ENCODE data around the gene CHN1.
A peak's percentile ranks its signal among the peaks of the same experiment; 100 is the strongest.

CHN1 gene

DNA sequence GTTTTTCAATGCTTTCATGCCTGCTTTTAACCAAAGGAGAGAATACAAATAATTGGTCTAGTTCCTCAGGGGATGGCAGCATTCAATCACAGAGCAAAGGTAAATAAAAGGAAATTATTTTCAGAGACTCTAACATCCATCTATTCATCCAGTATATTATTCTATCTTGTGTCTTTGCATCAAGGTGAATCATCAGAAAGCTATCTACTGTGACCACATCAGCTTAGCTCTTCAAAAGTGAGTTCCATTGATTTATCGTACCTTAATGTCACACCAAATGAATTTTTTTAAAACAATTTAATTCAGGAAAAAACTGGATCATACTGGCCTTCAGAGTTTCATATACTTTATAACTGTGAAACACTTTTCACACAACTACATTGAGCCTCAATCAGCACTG, 66.1 kb downstream of the CHN1 start:
- DNase-seq = no peak
- intact Hi-C loops (cut with DNase I) = no loop called here

DNA sequence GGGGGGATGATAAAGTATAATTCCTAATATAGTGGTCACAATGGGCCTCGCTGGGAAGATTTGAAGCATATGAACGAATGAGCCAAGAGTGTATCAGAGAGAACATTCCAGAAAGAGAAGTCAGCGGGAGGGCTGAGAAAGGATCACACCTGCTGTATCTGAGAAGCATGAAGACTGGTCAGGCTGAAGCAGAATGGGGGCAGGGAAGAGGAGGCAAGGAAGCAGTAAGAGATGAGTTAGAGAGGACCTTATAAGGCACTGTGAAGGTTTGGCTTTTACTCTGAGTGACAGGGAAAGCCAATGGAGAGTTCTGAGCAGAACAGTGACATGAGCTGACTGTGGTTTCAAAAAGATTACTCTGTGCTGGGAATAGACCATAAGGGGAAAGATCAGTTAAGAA, 73.5 kb downstream of the CHN1 start:
- no peak for DNase-seq
- intact Hi-C loops (cut with DNase I) = no loop called here

DNA sequence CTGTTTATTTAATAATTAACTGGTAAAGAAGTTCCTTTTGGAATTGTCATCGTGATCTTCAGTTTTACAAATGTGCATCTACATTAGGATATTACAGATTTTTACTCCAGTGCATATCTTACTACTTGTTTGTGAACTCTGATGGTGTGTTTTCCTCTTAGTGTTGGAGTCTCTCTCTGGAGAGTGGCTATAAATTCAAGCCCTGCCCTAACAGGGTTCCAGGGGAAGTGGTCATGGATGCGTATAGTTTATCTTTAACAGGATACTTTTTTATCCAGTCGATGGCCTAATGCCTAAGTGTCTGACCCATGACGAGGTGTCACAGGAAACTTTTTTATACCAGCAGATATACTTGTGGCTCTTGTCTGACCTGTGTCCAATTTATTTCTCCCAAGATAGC, 75.4 kb downstream of the CHN1 start:
- no peak for DNase-seq
- intact Hi-C loops (cut with DNase I) = no loop called here

DNA sequence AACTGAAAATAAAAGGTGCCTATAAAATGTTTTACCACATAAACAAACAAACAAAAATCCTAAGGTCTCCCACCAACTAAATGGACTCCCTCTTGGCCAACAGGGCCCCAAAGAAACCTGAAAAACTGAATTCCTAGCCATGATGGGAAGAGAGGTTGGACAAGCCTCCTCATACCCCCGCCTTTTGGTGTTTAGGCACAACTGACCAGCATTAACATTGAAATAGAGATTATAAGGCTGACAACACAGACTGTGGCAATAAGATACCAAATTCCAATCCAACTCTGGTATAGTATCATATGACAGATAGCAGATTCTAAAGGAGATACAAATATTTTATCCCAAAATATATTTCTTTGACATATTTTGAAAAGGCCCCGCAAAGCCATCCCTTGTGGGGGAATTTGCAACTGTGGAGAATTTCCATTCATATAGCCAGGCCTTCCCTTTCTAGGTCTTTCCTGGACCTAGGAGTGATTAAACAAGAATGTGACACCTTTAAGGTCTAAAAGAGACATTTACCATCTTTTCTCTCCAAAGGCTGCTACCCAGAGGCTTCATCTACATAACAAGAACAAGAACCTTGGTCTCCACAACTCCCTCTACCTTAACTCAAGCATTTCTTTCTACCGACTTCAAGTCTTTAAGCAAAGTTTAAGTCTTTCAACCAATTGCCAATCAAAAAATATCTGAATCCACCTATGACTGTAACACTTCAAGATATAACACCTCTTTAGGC, 80.0 kb downstream of the CHN1 start:
- intact Hi-C loops (cut with DNase I) = no loop called here
- no peak for DNase-seq

DNA sequence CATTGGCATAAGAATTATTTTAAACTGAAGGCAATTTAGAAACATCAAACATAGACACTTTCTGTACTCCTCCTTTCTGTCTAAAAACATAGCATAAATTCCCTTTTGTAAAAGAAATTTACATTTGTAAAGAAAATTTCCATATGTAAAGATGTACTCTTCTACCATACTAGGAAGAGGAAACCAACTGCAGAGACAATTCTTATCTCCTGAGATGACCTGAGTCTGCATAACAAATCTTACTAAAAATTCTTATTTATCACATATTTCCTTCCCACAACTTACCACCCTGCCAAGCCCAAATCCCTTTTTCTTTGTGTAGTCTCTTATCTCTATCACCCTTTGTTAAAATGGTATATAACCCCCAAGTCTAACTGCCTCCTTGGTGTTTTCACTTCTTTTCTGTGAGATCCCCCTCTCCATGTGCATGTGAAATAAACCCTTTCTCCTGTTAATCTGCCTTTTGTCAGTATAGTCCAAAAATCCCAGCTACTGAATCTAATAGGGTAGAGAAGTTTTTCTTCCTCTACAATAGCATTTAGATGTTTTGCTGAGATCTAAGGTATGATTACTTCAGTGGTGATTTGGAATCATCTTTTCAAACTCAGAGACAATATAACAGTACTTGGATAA, 81.0 kb downstream of the CHN1 start:
- DNase-seq = no peak
- intact Hi-C loops (cut with DNase I) = no loop called here

DNA sequence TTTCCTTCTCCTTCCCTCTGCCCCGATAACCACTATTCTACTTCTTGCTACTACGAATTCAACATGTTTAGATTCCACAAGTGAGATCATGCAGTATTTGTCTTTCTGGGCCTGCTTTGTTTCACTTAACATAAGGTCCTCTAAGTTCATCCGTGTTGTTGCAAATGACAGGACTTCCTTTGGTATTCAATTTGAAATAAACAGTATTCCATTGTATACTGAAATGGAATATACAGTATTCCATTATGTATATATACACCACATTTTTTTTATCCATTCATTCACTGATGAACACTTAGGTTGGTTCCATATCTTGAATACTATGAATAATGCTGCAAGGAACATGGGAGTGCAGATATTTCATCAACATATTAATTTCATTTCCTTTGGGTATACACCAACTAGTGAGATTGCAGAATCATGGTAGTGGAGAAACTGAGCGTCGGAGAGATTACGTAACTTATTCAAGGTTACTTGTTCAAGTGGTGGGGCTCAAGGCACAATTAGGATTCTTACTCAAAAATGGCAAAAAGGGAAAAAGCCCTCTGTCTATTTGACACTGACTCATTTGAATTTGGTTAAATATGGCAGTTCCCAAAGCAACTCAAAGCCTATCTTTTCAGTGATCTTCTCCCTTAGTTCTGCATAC, 85.1 kb downstream of the CHN1 start:
- DNase-seq = no peak
- intact Hi-C loops (cut with DNase I) = loop anchor here (10.0 kb wide), 1 partner anchor 75 kb away; no protein-coding TSS in a partner anchor

DNA sequence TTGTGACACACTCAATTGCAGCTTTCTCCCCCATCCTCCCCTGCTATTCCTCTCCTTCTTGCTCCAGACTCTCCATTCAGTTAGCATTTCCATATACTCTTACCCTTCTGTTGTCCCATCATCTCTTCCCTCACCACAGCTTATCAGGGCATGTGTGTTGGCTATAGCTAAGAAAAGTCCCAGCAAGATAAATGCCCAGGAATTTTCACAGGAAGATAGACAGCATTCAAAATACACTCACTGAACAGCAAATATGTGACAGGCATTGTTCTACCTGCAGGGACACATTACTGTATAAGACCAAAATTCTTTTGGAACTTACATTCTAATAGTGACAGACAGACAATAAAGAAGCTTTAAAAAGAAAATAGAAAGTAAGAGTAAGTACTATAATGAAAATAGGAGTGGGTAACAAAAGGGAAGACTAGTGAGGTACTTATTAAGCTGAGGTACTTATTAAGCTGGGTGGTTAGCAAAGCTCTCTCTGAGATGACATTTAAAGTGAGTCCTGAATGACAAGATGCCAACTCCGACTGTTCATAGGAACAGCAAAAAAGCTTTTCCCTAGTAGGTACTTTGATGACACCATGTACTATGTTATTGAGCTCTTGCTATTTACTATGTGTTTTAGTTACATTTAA, 86.2 kb downstream of the CHN1 start:
- intact Hi-C loops (cut with DNase I) = loop anchor here (10.0 kb wide), 1 partner anchor 74 kb away; no protein-coding TSS in a partner anchor
- DNase-seq = no peak

DNA sequence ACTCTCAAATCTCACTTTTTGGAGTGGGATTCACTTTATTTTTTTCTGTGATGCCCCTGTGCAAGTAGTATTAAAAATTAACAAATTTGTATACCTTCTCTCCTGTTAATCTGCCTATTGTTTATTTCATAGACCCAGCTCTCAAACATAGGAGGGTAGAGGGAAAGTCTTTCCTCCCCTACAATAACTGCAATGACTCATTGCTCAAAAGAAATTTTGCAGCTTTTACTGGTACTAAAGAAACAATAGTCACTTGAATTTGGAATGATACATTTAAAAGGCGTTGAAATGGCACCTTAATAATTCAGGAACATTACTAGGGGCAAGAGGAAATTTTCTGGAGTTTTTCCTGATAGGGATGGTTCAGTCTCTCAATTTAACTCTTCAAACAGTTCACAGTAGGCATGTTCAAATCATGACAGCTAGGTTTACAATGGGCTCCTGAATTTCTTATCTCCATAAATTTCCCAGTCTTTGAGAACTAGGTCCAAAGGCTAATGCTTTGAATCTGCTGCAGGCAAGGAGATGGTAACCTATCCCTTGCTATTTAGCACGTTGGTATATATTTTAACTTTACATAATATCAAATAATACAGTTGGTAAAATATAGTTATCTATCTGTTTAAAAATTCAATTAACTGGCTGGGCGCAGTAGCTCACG, 88.8 kb downstream of the CHN1 start:
- intact Hi-C loops (cut with DNase I) = loop anchor here (10.0 kb wide), 1 partner anchor 72 kb away; no protein-coding TSS in a partner anchor
- no peak for DNase-seq

DNA sequence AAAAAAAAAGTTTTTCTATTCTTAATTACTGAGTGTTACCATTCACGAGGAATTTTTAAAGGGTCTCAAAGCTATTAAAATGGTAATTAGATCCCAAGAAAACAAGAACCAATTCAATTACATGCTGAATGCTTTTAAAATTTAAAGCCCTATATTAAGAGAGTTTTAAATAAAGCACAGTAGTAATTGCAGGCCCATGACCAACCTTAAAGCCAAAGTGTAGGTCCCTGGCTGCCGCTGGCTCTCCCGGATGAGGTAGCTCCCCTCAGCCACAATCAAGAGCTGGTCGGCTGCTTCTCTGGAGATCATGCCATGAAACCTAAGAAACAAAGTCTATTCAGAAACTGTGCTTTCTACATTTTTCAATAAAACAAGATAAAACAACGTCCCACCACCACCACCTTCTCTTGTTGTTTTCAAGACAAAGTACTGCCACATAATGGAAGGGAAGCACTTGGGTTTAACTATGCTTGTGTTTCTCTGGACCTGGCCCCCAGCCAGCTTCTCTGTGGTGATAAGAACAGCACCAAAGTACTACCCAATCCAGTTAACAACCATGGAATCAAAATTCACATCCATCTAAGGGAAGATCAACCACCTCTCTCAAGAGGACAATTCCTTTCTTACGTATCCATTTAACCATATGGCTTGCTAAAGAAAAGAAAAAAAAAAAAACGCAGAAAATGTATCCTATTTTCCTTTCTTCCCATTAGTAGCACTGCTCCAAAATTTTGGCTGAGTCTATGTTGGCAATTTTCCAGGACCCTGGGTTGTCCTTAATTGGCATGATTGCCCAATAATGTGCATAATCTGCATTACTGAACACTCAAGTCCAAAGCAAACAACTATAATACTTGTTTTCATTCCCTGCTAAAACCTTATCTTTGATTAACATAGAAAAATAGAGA, 90.1 kb downstream of the CHN1 start:
- intact Hi-C loops (cut with DNase I) = loop anchor here (10.0 kb wide), 1 partner anchor 70 kb away; no protein-coding TSS in a partner anchor
- DNase-seq = peak in 6 of 10 donors; percentile 24 to 82 (median 30)

DNA sequence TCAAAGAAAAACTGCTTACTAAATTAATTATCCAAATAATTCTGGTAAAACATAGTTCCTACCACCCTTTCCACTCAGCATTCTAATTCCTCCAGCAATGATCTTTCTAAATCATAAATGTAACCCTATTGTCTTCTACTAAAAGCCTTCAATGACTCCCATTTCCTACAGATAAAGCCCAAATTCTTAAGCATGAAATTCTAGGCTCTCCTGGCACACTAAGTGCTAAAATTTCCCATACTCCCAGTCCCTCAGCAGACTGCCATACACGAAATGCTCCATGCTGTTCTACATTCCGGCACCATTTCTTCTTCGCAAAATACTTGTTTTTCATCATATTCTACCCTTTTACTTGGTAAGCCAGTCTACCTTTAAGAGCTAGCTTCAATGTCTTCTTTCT, 96.9 kb downstream of the CHN1 start:
- DNase-seq = no peak
- intact Hi-C loops (cut with DNase I) = loop anchor here (10.0 kb wide), 1 partner anchor 133 kb away; no protein-coding TSS in a partner anchor

DNA sequence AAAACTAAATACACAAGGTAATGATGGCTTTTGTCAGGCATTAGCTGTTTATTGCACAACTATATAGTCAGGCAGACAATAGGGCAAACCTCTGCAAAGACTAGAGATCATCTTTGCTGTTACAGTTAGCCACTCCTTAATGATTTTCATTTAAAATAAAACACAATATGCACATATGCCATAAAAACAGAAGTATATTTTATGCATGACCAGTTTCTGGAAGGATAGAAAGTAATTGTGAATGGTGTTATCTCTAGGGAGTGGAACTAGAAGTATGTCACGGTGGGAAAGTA, 102.0 kb downstream of the CHN1 start:
- intact Hi-C loops (cut with DNase I) = loop anchor here (10.0 kb wide), 1 partner anchor 128 kb away; no protein-coding TSS in a partner anchor
- DNase-seq = no peak

DNA sequence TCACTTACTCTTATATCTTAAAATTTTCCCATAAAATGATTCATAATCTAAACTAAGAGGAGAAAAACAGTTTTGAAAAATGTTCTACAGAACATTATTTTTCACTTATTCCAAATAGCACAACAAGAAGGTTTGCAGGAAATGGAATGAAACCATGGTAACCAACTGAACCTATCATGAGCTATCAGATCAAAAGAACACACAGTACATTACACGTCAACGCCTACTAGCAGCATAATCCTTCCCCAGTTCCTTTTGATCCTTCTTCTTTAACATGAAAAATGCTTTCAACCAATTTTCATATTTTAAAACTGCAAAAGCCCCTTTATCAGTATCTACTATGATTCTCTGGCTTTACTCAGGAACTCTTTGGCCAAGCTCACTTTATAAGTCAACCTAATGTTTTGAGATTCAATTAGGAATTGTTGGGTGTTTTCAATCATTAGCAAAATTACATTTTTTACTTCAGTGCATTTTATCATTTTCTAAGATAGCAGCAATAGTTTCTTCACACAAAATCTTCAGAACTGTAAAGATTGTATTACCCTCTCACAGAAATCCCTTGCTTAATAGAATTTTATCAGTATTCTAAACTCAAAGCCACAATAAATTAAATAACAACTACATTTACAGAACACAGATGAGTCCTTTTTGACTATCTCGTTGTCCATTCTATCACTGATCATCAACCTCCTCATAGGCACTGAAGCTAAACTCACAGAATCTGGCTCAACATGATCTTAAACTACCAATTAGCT, 102.5 kb downstream of the CHN1 start:
- intact Hi-C loops (cut with DNase I) = loop anchor here (10.0 kb wide), 1 partner anchor 128 kb away; no protein-coding TSS in a partner anchor
- no peak for DNase-seq

DNA sequence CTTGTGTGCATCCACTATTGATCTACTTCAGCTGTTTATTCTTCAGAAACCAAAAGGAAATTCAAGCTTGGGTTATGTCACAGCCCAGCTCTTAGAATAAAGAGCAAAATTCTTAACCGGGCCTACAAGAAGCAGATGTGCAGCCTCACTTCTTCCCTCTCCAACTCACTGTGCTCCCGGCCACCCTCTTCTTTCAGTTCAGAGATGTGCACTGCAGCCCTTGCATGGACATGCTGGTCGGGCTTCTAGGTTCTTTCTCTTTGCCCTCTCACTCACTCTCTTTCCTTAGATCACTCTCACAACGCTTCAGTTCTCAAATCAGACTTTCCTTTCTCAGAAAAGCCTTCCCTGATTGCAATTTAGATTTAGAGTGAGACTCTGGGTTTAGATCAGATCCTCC, 104.1 kb downstream of the CHN1 start:
- peak in 5 of 10 donors; percentile 21 to 78 (median 42) for DNase-seq
- intact Hi-C loops (cut with DNase I) = loop anchor here (10.0 kb wide), 1 partner anchor 126 kb away; no protein-coding TSS in a partner anchor

DNA sequence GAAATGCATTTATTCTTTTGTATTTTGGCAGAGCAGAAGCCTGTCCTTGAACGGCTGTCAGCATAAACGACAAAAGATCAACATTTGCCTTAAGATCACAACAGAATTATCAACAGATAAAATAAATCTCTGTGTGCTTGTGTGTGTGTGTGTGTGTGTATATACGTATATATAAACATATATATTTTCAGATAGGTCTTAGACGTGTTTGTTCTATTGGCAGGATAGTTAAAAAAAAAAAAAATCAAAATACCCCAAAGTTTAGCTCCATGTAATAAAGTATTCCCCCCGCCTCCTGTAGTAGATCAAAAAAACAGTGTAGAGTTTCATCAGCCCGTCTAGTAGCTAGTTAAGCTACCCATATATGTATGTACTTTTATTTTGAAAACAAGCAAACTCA, 107.9 kb downstream of the CHN1 start:
- DNase-seq = no peak
- intact Hi-C loops (cut with DNase I) = no loop called here

DNA sequence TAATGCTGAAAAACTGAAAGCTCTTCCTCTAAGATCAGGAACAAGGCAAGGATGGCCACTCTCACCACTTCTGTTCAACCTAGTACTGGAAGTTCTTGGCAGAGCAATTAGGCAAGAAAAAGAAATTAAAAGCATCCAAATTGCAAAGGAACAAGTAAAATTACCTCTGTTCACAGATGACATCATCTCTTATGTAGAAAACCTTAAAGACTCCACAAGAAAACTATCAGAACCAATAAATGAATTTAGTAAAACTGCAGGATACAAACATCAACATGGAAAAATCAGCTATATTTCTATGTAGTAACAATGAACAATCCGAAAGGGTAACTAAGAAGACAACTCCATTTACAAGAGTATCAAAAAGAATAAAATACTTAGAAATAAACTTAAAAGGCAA, 112.2 kb downstream of the CHN1 start:
- DNase-seq = no peak
- intact Hi-C loops (cut with DNase I) = no loop called here

DNA sequence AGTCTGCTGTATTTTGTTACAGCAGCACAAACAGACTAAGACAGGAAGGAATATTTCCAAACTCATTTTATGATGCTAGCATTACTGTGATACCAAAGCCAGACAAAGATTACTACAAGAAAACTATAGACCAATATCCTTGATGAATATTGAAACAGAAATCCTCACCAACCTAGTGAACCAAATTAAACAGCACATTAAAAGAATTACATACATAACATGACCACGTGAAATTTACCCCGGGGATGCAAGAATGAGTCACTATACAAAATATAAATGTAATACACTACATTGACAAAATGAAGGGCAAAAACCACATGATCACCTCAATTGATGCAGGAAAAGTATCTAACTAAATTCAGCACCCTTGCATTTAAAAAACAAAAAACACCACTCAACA, 112.6 kb downstream of the CHN1 start:
- DNase-seq = no peak
- intact Hi-C loops (cut with DNase I) = no loop called here

DNA sequence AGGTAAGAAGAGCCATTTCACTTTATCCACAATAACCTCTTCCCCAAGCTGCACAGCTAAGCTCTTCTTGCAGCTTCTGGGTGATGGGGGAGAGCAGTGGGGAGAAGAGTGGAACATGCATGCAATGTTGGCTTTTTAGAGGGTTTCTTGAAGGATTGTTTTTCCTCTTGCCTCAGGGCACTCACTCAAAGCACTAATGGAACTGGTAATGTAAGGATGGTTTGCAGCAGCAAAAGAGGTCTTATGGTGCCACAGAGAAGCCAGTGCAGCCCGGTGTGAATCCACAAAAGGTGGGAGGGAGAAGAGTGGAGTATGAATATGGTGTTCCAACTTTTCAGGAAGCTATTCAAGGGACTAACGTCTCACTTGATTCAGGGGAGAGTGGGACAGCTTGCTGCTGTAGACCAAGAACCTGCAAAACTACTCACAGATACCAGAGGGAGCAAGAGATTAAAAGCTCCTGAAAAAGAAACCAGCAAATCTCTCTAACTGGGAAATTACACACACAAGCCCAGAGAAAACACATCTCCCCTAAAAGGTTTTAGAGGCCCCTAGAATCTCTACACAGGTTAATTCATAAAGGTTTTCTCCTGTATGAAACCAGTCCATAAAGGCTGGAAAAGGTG, 116.4 kb downstream of the CHN1 start:
- DNase-seq = no peak

DNA sequence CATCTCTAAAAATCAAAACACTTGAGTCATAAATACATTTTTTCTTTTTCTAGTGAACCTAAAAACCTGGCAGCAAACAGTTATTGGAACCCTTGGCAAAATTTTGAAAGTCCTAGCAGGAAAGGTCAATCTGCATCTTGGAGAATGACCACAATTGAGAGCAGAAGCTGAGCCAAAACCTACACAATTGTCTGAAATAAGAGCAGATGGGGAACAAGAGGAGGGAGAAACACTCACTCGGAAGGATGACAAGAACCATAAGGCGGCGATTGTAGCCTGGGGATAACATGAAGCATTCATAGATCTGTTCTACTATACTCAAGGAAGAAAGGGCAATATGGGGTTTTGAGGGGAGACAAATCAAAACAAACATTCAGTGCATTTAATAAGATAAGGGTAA, 117.0 kb downstream of the CHN1 start:
- DNase-seq = no peak
- intact Hi-C loops (cut with DNase I) = no loop called here

More for the DNA sequence above, 116.4 kb downstream of the CHN1 start:
- intact Hi-C loops (cut with DNase I) = no loop called here
